ENCODE data around the gene CACNA1F.
A peak's percentile ranks its signal among the peaks of the same experiment; 100 is the strongest.

Gene CACNA1F

DNA sequence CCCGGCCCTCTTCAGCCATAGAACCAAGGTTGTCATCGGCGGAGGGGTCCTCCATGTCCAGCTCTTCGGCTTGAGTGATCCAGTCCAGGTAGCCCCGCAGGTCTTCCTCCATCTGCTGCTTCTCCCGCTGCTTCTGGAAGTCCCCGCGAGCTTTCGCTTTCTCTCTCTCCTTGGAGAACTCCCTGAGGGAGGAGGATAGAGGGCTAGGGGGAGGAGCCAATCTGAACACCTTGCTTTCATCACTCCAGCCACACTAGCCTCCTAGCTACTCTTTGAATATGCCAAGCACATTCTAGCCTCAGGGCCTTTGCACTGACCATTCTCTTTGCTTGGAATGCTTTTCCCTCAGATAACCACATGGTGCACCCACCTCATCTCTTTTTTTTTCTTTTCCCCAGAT is 6.2 kb downstream of the CACNA1F start:
- DNase-seq = no peak

DNA sequence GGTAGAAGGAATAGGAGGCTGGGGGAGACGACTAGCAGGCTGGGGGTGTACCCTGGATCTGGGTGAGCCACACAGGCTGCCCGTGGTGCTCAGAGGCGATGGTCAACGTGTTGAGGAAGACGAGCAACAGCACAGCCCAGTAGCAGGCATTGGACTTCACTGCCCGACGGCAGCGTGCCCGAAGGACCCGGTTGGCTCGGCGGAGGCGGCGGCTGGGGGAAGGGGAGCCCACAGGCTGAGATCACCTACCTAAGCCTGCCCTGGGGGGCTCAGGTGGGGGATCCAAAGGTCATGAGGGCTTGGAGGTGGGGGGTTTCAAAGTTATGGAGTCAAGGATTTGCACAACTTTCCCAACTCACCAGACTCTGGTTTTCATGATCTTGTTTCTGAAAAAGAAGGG is 7.3 kb downstream of the CACNA1F start:
- no peak for DNase-seq

DNA sequence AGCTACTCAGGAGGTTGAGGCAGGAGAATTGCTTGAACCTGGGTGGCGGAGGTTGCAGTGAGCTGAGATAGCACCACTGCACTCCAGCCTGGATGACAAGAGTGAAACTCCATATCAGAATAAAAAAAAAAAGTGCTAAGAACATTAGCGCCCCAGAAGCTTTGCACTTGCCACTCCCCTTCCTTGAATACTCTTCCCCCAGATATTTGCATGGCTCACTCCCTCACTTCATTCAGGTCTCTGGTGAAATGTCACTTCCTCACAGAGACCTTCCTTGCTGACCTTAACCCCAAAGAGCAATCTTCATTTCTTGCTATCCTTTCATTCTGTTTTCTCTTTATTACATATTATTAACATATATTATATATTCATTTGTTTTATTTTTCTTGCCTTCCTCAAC is 11.3 kb downstream of the CACNA1F start:
- no peak for DNase-seq

DNA sequence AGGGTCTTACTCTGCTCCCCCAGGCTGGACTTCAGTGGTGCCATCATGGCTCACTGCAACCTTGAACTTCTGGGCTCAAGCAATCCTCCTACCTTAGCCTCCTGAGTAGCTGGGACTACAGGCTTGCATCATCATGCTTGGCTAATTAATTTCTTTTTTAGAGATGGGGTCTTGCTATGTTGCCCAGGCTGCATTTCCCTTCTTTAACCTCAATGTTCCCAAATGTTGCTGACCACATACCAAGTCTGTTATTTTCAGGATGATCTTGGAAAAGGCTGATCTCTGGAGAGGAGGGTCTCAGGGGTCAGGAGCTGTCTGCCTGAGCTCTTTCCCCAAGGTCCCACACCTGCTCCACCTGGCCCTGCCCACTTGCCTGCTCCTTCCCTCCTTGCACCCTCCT is 13.0 kb downstream of the CACNA1F start:
- no peak for DNase-seq

DNA sequence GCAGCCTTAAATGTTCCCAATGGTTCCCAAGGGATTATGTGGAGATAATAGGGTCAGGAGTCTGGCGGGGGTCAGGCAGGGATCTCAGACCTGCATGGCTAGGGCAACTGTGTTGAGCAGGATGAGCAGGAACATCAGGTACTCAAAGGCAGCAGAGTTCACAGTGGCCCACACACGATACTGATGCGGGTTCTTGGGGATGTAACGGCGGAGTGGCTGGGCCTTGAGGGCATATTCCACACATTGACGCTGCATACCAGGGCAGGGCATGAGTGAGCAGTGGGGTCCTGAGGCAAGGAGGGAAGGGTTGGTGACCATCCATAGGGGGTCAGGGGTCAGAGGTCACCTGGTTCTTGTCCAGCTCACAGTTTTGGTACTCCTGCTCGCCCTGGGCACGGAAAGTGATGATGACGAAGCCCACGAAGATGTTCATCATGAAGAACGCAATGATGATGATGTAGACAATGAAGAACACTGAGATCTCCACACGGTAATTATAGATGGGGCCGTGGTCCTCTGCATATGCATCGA is 18.1 kb downstream of the CACNA1F start:
- no peak for DNase-seq

DNA sequence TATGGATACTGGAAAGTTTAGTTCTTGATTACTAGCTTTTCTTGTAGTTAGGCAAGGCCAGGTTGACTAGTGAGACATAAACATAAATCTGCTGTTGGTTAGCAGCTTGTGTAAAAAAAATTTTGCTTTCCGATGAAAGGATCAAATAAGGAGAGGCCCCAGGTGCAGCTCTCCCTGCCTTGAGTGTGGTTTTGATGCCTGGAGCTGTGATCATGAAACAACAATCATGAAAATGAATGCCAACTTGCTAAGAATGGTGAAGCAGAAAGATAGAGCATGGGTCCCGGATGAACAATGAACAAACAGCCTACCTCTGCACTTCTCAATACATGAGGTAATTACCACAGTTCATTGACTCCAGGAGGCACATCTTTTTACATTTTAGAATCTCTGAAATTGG is 18.7 kb downstream of the CACNA1F start:
- no peak for DNase-seq

DNA sequence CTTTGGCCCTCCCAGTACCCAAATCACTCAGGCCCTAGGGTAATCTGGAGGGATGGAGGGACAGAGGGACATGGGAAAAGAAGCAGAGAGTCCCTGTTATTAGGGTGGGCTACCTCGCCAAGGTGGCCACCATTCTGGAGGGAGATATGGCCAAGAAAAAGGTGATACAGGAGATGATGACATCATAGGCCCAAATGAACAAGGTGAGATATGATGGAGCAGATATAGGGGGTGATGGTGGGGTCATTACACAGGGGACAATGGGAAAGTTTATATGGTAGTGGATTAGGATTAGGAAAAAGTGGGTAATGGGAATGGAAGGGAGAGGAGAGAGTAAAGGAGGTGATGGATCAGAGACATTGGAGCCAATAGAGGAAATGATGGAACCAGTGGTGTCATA is 20.3 kb downstream of the CACNA1F start:
- no peak for DNase-seq

DNA sequence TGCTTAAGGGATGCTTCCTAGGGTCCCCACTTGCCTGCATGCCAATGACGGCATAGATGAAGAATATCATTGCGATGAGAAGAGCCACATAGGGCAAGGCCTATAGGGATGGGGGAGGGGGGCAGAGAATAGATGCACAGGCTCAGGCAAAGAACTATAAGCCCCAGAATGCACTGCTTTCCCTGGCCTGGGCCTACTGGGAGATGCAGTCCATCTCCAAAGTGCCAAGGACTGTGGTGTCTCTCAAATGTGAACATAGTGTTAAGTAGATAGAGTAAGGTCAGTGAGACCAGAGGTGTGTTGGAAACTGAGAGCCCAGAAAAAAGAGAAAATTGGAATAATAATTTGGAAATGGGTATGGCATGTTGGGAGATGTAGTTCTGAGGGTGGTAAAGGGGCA is 20.9 kb downstream of the CACNA1F start:
- no peak for DNase-seq

DNA sequence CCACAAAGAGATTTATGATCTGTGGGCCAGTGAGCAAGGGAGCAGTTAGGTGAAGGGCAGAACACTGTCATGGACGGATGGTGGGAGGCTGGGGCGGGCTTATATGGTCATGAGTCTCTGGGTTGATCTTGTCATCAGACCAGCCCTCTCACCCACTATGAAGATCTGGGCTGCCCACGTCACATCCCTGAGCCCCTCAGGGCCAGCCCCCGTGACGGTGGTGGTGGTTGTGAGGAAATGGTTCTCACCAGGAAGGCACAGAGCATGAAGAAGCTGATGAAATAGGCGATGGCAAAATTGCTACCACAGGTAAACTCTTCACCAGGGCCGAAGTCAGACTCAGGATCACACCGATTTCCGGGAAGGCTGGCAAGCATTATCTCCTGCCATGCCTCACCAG is 22.1 kb downstream of the CACNA1F start:
- DNase-seq = no peak

DNA sequence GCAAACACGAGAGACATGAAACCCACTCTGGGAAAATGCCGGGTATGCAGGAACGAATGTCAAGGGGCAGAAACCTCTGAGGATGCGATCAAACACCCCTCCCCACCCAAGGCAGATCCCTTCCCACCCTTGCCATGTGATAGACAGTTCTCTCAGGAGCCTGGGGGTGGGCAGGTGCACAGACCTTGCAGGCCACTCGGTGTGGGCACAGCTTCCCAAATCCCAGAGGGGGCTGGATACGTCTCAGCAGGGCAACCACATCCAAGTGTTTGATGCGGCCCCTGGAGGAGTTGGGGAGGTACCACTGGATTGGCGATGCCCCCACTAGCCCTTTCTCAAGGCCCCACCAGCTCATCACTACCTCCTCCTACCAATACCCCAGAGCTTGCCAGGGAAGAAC is 22.7 kb downstream of the CACNA1F start:
- DNase-seq = no peak

DNA sequence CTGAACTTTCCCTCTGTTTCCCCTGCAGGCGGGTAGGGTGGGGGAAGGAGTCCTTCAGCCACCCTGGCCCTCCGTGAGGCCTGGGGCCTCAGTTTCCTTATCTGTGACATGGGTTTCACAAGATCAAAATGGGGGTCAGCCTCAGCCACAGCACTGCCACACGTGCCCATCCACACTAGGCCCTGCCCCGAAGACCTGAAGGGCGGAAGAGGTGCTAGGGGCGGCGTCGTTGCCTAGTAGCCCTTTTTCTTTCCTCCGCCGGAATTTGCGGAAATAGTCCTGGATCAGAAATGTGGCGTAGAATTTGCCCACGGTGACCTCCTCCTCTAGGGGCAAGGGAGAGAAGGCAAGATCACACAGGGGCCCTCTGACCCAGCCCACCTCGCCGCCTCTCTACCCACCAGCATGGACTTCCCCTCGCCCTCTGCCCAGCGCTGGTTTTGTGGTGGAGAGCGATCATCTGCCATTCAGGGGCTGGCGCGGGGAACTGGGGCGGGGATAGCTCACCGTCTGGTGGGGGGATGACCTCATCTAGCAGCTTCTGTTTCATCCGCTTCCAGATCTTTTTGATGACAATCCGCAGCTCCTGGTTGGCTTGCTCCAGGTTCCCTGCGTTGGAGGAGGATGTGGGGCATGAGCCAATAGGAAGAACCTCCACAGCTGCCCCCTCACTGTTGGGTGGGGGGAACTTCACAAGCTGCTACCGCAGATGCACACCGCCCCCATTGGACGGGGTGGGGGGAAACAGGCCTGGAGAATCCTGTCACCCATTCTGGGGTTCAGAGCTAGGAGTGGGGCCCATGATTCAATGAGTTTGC is 23.5 kb downstream of the CACNA1F start:
- no peak for DNase-seq

DNA sequence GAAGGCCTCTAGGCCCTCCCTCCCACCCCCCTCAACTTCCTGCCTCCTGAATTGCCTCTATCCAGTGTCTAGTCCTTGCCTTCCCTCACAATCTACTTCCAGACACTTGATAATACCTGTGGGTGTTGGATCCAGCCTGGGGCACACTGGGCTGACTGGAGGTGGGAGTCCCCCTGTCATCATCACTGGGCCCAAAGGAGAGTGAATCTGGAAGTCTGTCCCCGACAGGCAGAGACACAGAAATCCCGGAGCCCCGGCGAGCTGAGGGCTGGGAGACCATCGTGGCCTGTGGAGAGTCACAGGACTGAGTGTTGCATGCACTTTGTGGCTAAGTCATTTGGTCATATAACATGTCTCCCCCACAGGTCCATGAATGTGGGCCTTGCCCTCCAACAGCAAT is 24.7 kb downstream of the CACNA1F start:
- DNase-seq = no peak

DNA sequence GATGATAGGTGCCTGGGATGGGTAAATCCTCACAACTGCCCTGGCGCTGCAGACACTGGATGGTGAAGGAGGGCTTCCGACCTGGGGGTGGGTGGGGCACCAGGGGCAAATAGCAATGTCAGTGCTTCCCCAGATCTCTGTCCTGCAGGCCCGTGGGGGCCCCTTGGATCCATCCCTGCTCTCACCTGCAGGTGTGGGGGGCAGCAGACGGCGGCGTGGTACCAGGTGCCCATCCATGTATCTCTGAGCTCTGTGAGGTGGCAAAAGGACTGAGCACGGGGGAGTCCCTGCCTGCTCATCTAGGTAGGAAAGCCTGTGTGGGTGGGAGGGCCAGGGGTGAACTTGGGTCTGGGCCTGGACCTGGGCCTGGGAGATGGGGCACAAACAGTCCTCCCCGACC is 26.6 kb downstream of the CACNA1F start:
- no peak for DNase-seq

DNA sequence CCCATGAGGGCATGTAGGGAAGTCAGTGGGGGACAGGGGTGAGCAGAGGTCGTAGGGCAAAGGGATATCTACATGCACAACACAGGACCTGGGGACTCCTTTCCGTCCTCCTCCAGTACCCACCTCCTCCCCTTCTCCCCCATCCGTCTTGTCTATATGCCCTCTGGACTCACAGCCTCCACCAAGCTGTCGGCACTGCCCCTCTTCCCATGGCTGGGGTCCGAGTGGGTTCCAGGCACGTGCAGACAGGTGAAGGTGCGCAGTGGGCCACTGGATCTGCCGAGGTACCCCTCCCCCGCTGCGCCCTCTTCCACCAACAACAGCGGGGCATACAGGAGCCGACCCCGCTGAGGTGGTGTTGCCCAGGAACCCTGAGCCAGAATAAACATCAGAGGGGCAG is 27.7 kb downstream of the CACNA1F start:
- DNase-seq = no peak

DNA sequence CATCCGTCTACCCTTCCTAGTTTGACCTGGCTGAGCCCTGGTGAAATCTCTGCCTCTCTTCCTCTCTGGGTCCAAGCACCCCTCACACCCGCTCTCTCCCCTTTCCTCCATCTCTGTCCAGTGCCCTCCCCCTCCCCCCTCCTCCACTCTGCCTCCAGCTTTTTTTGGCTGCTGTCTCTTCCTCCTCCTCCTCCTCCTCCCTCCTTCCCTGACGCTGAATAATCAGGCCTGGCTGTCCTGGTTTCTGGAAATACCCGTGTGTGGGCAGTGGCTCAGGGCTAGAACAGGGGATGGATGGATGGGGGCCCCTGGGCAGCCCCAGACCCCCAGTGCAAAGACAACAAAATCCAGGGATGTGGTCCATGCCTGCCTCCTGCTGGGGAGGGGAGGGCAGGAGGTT is 28.4 kb downstream of the CACNA1F start:
- no peak for DNase-seq

DNA sequence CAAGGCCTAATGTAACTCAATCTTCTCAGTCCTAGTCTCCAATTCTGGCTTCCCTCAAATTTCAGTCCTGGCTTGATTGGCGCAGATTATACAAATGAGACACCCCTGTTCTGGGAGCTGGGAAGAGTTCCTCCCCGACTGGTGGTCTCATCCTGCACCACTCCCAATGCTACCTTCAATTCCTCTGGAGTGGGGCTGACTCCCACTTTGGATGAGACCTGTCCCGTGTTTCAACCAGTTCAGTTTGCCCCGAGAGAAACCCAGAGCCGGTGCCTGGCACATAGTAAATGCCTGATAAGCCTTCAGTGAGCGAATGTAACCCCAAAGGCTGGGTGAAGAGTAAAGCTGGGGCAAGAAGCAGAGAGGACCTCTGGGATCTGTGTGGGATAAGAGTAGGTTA is 29.1 kb downstream of the CACNA1F start:
- DNase-seq = no peak

DNA sequence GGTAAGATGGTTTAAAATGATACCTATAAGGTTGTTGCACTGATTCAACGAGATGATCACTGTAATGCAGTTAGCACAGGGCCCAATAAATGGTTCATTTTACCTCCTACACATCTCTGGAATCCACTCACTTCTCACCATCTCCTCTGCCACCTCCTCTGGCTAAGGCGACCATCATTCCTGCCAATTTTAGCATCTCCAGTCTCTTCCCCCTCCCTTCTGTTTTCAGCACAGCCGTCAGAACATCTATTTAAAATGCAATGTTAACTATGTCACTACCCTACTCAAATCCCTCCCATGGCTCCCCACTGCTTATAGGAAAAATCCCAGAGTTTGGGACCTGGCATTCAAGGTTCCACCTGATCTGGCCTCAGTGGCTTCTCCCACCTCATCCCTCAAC is 29.6 kb downstream of the CACNA1F start:
- DNase-seq = no peak

DNA sequence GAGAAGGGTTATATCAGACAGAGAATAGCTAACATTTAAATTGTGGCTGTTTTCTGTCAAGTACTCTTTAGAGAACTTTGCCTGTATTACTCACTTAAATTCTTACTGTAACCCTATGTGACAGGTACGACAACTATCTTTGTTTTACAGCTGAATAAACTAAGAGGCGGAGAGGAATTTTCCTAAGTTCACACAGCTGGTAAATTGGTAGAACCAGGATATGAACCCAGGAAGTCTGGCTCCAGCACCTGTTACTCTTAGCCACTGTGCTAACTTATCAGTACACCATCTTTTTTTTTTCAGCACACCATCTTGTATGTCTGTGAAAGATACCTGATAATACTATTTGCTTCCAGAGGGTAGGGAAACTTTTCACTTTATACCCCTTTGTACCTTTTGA is 31.1 kb downstream of the CACNA1F start:
- DNase-seq = no peak

DNA sequence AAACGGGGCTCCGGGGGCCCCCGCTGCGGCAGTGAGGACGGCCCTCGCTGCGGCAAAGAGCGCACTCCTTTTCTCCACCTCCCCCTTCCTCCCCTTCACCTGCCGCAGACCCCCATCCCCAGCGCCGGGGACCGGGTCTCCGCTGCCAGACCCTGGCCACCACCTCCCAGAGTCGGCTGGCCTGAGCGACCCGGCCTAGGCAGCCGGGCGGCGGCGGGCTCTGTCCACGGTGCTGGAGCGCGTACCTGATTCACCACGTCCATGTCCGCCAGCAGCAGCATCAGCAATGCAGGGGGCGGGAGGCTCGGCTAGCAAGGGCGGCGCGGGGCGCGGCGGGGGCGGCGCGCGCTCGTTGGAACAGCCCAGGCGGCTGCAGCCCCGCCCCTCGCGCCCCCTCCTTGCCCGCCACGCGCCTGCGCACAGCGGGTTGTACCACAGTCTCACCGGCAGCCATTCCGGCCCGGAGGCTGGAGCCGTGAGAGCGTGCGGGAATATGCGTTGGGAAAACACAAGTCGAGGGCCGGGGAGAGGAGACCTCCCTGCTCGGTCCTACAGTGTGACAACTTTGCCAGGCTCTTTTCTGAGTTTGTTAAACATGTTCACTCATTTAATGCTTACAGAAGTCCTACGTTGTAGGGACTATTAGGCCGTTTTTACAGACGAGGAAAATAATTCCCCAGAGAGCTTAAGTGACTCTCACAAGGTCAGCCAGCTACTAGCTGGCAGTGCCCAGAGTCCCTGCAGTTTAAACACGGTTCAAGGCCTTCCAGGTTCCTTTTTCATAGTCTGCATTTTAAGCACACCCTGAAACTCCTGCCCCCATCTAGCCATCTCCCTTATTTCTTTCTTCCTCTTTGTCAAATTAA is 33.0 kb downstream of the CACNA1F start, which contains the start of gene SYP:
Gene SYP, minus strand, starts transcription at position 288 of the 866 bp plus-strand sequence. Its CDS starts 7 bp downstream, at position 281.
- DNase-seq = peak; percentile 85

DNA sequence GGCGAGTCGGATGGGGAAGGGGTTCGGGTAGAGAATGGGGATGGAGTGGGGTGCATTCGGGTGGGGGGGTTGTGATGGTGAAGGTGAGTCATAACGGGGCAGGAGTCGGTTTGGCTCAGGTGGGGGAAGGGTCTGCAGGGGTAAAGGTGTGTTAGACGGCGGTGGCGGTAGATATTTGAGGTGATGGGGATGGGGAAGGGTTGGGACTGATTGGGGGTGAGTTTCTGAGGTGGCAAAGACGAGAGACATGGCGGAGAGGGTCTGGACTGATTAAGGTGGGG is 33.9 kb downstream of the CACNA1F start:
- DNase-seq = no peak

DNA sequence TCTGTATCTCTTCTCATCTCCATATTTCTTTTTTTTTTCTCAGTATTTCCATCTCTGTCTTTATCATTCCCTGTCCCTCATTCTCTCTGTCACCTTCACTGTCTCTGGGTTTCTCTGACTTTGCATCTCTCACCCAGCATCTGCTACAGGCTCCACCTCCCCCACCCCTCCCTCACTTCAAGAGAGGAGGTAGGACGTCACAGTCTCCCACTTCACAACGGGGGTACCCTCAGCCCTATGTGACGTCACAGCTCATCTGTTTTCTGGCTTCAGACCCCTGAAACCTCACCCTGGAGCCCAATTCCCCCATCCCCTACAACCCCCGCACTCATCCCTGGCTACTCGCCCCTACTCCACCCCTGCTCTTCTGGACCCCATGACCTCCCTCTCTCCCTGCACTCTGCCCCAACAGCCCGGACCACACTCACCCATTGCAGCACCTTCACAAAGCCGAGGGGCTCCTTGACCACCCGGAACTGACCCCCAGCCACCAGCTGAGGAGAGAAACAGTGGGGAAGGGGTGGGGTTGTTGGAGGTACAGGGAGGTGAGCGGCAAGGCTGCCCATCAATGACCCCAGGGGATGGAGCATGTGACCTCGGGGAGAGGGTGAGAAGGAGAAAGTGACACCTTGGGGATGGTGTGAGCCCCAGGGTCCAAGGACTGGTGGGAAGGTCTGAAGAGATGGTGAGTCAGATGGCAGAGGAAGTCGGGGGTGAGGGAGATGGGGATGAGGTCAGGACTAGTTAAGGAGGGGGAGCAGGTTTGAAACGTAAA is 34.4 kb downstream of the CACNA1F start:
- DNase-seq = no peak

DNA sequence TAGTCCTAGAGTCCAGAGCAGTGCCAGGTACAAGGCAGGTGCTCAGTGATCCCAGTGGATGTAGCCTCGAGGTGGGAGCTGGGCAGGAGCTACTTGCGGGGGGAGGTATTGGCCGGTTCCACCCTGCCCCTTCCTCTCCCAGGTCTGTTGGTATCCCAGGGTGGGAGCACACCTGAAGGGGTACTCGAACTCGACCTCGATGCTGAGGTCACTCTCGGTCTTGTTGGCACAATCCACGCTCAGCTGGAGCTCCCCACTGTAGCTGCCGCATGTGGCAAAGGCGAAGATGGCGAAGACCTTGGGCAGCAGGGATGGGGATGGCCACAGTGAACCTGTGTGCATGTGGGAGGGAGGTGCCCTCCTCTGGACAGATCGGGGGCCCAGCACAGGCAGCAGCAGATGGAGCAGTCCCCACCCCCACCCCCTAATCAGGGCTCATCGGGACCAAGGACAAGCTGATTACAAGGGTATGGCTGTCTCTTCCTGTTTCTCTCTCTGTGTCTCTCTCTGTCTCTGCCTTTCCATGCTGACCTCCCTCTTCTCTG is 35.5 kb downstream of the CACNA1F start:
- no peak for DNase-seq

DNA sequence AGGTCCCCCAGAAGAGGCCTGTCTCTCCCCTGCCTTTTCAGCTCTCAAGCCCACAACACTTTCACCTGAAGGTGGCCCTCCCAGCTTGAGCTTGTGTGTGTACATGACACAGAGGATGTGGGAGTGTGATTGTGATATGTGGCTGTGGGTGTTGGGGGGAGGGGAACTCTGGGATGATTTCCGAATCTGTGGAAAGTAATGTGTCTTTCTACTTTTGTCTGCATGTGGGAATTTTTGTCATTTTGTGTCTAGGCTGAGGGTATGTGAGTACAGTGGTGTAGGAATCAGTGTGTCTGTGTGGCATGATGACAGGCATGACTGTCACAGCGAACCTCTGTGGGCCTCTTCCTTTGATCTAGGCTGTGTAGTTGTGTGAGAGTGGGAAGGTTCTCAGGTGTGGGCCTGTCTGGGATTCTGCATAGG is 39.6 kb downstream of the CACNA1F start:
- no peak for DNase-seq

Measured in midbrain (tissue), 1 donor.